Measurements from ENCODE around the gene TNFRSF1B. TPM values are rescaled to one million over a fixed set of nuclear protein-coding genes. Genes with fewer than 3 reads are reported as not detected.

Gene TNFRSF1B
- total and polyA plus RNA-seq, 9 of the 15 experiments (the other 6 are each of a cell fraction or from before 2014, with no cell fraction given), result 8.8 to 91.3 (median 36.0) TPM

GRCh38 chr1:12167493-12168429 lies 970 bp downstream of the TNFRSF1B start (continued):
- no peak for TF ChIP-seq TFAM (CRISPR knock-in tag; conservative IDR thresholded peaks at IDR 0.05)
- TF ChIP-seq FOS (IDR thresholded peaks at IDR 0.05; ENCODE audit: extremely low read depth, insufficient read length), result no peak
- no peak for TF ChIP-seq XRCC4 (IDR thresholded peaks at IDR 0.05; ENCODE audit: extremely low read depth, insufficient read depth, insufficient read length)
- TF ChIP-seq XRCC5 (IDR thresholded peaks at IDR 0.05; ENCODE audit: low read depth, low read length), result no peak
- TF ChIP-seq POU5F1 (IDR thresholded peaks at IDR 0.05; ENCODE audit: borderline replicate concordance, low read depth, low read length, partially characterized antibody), result no peak
- TF ChIP-seq HNRNPK (IDR thresholded peaks at IDR 0.05; ENCODE audit: low read depth, low read length, poor library complexity, severe bottlenecking), result no peak
- TF ChIP-seq ZBTB7A (IDR thresholded peaks at IDR 0.05; ENCODE audit: borderline replicate concordance, control insufficient read depth, low read depth, low read length), result peak; percentile 49
- TF ChIP-seq NFXL1 (CRISPR knock-in tag; IDR thresholded peaks at IDR 0.05), result no peak
- TF ChIP-seq RCOR1 (IDR thresholded peaks at IDR 0.05; ENCODE audit: borderline replicate concordance in 1 of 2, low read depth in 2 of 2, low read length in 2 of 2), result 0 out of 4 replicates have a peak, but pooled peaks of 1 of the 2 experiments have one; percentile 32
- TF ChIP-seq MEF2D (tag; conservative IDR thresholded peaks at IDR 0.05; ENCODE audit: low read depth), result no peak
- no peak for TF ChIP-seq JUNB (CRISPR knock-in tag; conservative IDR thresholded peaks at IDR 0.05)
- TF ChIP-seq ZNF512 (tag; IDR thresholded peaks at IDR 0.05), result no peak
- TF ChIP-seq POLR3G (IDR thresholded peaks at IDR 0.05; ENCODE audit: extremely low read depth, insufficient read length, insufficient replicate concordance), result no peak
- TF ChIP-seq MCM7 (IDR thresholded peaks at IDR 0.05), result no peak
- no peak for TF ChIP-seq CTCF (IDR thresholded peaks at IDR 0.05 in 2 of 3, conservative IDR thresholded peaks at IDR 0.05 in 1 of 3; ENCODE audit: insufficient read depth in 2 of 3, low read depth in 1 of 3, low read length in 3 of 3)
- TF ChIP-seq DPF2 (IDR thresholded peaks at IDR 0.05), result peak; percentile 76
- TF ChIP-seq MYC (IDR thresholded peaks at IDR 0.05; ENCODE audit: low read depth, low read length), result 0 out of 2 replicates have a peak, but pooled peaks have one; percentile 27
- peak; percentile 72; the same call in 1 of the 2 replicates for TF ChIP-seq MYC (CRISPR knock-in tag; IDR thresholded peaks at IDR 0.05; ENCODE audit: borderline replicate concordance, low read depth)
- TF ChIP-seq ATF3 (IDR thresholded peaks at IDR 0.05), result peak; percentile 12; the same call in 1 of the 2 replicates
- TF ChIP-seq ATF3 (CRISPR knock-in tag; conservative IDR thresholded peaks at IDR 0.05), result 0 out of 2 replicates have a peak, but pooled peaks have one; percentile 16
- no peak for TF ChIP-seq CCAR2 (IDR thresholded peaks at IDR 0.05; ENCODE audit: low read depth, low read length)
